ENCODE data around the gene HAUS6.

- TF ChIP-seq FOXK2 (IDR thresholded peaks at IDR 0.05) (no peak), SUZ12 (IDR thresholded peaks at IDR 0.05) (no peak), CTBP1 (IDR thresholded peaks at IDR 0.05; ENCODE audit: borderline replicate concordance) (no peak)
- TF ChIP-seq, protein P1, sequence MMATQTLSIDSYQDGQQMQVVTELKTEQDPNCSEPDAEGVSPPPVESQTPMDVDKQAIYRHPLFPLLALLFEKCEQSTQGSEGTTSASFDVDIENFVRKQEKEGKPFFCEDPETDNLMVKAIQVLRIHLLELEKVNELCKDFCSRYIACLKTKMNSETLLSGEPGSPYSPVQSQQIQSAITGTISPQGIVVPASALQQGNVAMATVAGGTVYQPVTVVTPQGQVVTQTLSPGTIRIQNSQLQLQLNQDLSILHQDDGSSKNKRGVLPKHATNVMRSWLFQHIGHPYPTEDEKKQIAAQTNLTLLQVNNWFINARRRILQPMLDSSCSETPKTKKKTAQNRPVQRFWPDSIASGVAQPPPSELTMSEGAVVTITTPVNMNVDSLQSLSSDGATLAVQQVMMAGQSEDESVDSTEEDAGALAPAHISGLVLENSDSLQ (IDR thresholded peaks at IDR 0.05), result no peak
These were observed 93.2 kb downstream of the HAUS6 start for GRCh38 chr9:19009391-19009965.

All from HEK293T (cell line).